ENCODE results near the gene TAOK3. TPM values are rescaled to one million over a fixed set of nuclear protein-coding genes. Genes with fewer than 3 reads are reported as not detected.
A peak's percentile ranks its signal among the peaks of the same experiment; 100 is the strongest.

The TAOK3 gene
- total and polyA plus RNA-seq, 9 of the 15 experiments (the other 6 are each of a cell fraction or from before 2014, with no cell fraction given), result 24.3 to 83.5 (median 47.1) TPM

GRCh38 chr12:118102070-118102469, 270.6 kb downstream of the TAOK3 start (continued):
- no peak for TF ChIP-seq MAFK (IDR thresholded peaks at IDR 0.05; ENCODE audit: low read length)
- TF ChIP-seq HCFC1 (IDR thresholded peaks at IDR 0.05; ENCODE audit: low read depth, low read length), result no peak
- TF ChIP-seq ZNF41 (CRISPR knock-in tag; conservative IDR thresholded peaks at IDR 0.05), result no peak
- no peak for TF ChIP-seq ZNF311 (CRISPR knock-in tag; IDR thresholded peaks at IDR 0.05)
- no peak for TF ChIP-seq RNF2 (IDR thresholded peaks at IDR 0.05)

GRCh38 chr12:118101051-118101450, 271.7 kb downstream of the TAOK3 start:
- no peak overlapping the region for H3K4me2 ChIP-seq (ENCODE audit: insufficient read depth, low read length)
- no peak for ATAC-seq
- no TSS peak for BruUV-seq (replicated peaks)
- ChIA-PET POLR2A (no interaction called here), CTCF (ENCODE audit: low intra/inter-chr PET ratio) (interaction anchor here (0.7 kb wide), 1 partner anchor 276 kb away, joined by 3 read pairs; no protein-coding TSS in a partner anchor)
- H3K79me2 ChIP-seq (ENCODE audit: control insufficient read depth, insufficient read depth, low read length), result no peaks in the 10 kb centered on the region
- peak in 1 of 4 experiments; percentile 2 for DNase-seq (ENCODE audit: extremely low read depth in 1 of 4, low spot score in 3 of 4)
- 0% methylated on average over 3 of the region's 3 CpGs for WGBS (ENCODE audit: insufficient coverage, low coverage, missing lambda C conversion rate)
- no peaks in the 10 kb centered on the region for H3K9me1 ChIP-seq (ENCODE audit: control insufficient read depth, insufficient read depth, low read length)
- H3K4me1 ChIP-seq (replicated peaks in 1 of 2; ENCODE audit: control insufficient read depth in 2 of 2, insufficient read depth in 2 of 2, low read length in 2 of 2), result peaks cover 0 to 15% of the 10 kb centered on the region in 2 experiments; a peak in 3 of 5 replicates
- H3K4me3 ChIP-seq, result no peak overlapping the region
- no peak for FAIRE-seq
- no peak overlapping the region for H3K27ac ChIP-seq (ENCODE audit: extremely low read depth, low read depth, low read length)
- H3K9me3 ChIP-seq (replicated peaks; ENCODE audit: control insufficient read depth, insufficient read depth, low read depth, low read length), result no peaks in the 10 kb centered on the region
- intact Hi-C loops (cut with micrococcal nuclease), result loop anchor here (5.0 kb wide), 1 partner anchor 39 kb away; the partner anchor contains the start of gene WSB2
- in situ Hi-C loops (cut with MboI), result no loop called here
- H2AFZ ChIP-seq (ENCODE audit: low read depth, low read length), result no peak overlapping the region
- H4K20me1 ChIP-seq (replicated peaks; ENCODE audit: control insufficient read depth, insufficient read depth, low read length), result no peaks in the 10 kb centered on the region
- H3K36me3 ChIP-seq (ENCODE audit: control insufficient read depth, insufficient read depth, low read length), result no peaks in the 10 kb centered on the region
- no peak overlapping the region for H3K9ac ChIP-seq (ENCODE audit: insufficient read depth in 1 of 2, low read depth in 2 of 2, low read length in 2 of 2)
- peaks cover 29 to 54% of the 10 kb centered on the region in 2 experiments; a peak in 4 of 5 replicates for H3K27me3 ChIP-seq (ENCODE audit: control insufficient read depth in 2 of 2, insufficient read depth in 2 of 2, low read length in 2 of 2)
- no peak for TF ChIP-seq SP1 (CRISPR knock-in tag; IDR thresholded peaks at IDR 0.05)
- TF ChIP-seq CTBP1 (IDR thresholded peaks at IDR 0.05; ENCODE audit: borderline replicate concordance), result no peak
- no peak for TF ChIP-seq MEF2D (tag; conservative IDR thresholded peaks at IDR 0.05; ENCODE audit: low read depth)
- TF ChIP-seq, protein P1, sequence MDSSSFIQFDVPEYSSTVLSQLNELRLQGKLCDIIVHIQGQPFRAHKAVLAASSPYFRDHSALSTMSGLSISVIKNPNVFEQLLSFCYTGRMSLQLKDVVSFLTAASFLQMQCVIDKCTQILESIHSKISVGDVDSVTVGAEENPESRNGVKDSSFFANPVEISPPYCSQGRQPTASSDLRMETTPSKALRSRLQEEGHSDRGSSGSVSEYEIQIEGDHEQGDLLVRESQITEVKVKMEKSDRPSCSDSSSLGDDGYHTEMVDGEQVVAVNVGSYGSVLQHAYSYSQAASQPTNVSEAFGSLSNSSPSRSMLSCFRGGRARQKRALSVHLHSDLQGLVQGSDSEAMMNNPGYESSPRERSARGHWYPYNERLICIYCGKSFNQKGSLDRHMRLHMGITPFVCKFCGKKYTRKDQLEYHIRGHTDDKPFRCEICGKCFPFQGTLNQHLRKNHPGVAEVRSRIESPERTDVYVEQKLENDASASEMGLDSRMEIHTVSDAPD (CRISPR knock-in tag; IDR thresholded peaks at IDR 0.05), result no peak
- TF ChIP-seq, protein P2, sequence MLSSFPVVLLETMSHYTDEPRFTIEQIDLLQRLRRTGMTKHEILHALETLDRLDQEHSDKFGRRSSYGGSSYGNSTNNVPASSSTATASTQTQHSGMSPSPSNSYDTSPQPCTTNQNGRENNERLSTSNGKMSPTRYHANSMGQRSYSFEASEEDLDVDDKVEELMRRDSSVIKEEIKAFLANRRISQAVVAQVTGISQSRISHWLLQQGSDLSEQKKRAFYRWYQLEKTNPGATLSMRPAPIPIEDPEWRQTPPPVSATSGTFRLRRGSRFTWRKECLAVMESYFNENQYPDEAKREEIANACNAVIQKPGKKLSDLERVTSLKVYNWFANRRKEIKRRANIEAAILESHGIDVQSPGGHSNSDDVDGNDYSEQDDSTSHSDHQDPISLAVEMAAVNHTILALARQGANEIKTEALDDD (IDR thresholded peaks at IDR 0.05), result no peak
- no peak for TF ChIP-seq ZNF24 (IDR thresholded peaks at IDR 0.05)
- TF ChIP-seq, protein P3, sequence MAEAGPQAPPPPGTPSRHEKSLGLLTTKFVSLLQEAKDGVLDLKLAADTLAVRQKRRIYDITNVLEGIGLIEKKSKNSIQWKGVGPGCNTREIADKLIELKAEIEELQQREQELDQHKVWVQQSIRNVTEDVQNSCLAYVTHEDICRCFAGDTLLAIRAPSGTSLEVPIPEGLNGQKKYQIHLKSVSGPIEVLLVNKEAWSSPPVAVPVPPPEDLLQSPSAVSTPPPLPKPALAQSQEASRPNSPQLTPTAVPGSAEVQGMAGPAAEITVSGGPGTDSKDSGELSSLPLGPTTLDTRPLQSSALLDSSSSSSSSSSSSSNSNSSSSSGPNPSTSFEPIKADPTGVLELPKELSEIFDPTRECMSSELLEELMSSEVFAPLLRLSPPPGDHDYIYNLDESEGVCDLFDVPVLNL (CRISPR knock-in tag; IDR thresholded peaks at IDR 0.05; ENCODE audit: low read depth), result no peak
- TF ChIP-seq, protein P4, sequence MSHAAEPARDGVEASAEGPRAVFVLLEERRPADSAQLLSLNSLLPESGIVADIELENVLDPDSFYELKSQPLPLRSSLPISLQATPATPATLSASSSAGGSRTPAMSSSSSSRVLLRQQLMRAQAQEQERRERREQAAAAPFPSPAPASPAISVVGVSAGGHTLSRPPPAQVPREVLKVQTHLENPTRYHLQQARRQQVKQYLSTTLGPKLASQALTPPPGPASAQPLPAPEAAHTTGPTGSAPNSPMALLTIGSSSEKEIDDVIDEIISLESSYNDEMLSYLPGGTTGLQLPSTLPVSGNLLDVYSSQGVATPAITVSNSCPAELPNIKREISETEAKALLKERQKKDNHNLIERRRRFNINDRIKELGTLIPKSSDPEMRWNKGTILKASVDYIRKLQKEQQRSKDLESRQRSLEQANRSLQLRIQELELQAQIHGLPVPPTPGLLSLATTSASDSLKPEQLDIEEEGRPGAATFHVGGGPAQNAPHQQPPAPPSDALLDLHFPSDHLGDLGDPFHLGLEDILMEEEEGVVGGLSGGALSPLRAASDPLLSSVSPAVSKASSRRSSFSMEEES (CRISPR knock-in tag; IDR thresholded peaks at IDR 0.05), result no peak
- no peak for TF ChIP-seq FOXA1 (IDR thresholded peaks at IDR 0.05; ENCODE audit: borderline replicate concordance)
- TF ChIP-seq PTBP1 (IDR thresholded peaks at IDR 0.05; ENCODE audit: low read depth, low read length), result no peak
- TF ChIP-seq, protein P5, sequence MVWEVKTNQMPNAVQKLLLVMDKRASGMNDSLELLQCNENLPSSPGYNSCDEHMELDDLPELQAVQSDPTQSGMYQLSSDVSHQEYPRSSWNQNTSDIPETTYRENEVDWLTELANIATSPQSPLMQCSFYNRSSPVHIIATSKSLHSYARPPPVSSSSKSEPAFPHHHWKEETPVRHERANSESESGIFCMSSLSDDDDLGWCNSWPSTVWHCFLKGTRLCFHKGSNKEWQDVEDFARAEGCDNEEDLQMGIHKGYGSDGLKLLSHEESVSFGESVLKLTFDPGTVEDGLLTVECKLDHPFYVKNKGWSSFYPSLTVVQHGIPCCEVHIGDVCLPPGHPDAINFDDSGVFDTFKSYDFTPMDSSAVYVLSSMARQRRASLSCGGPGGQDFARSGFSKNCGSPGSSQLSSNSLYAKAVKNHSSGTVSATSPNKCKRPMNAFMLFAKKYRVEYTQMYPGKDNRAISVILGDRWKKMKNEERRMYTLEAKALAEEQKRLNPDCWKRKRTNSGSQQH (CRISPR knock-in tag; IDR thresholded peaks at IDR 0.05), result no peak
- TF ChIP-seq ZNF3 (CRISPR knock-in tag; IDR thresholded peaks at IDR 0.05), result no peak

Measured in K562 (cell line).